GM23248 (cell line): ENCODE results near the gene DOK5. TPM values are rescaled to one million over a fixed set of nuclear protein-coding genes. Genes with fewer than 3 reads are reported as not detected.
A peak's percentile ranks its signal among the peaks of the same experiment; 100 is the strongest.

ENCODE experiments used
- DNase-seq: peaks from one replicate; pipeline ENCODE4 v3.0.0-alpha.2; 2015
- H2AFZ ChIP-seq: fragments of 200-600 bp; sonication (generic); 2 replicates; pipeline ENCODE4 v1.6.1; 2016; ENCODE audit warnings: antibody characterized with exemption
- H3F3A ChIP-seq: fragments of 200-600 bp; sonication (generic); 2 replicates; pipeline ENCODE4 v1.6.1; 2016; ENCODE audit warnings: mild to moderate bottlenecking, antibody characterized with exemption, mixed run types; ENCODE audit not compliant: insufficient read depth
- H3K27ac ChIP-seq: fragments of 200-600 bp; sonication (generic); 2 replicates; pipeline ENCODE4 v1.5.1; 2016; ENCODE audit warnings: mild to moderate bottlenecking
- H3K27me3 ChIP-seq: fragments of 200-600 bp; sonication (generic); replicated peaks from 2 replicates; pipeline ENCODE4 v1.6.1; 2016; ENCODE audit warnings: mild to moderate bottlenecking; ENCODE audit not compliant: insufficient read depth
- H3K36me3 ChIP-seq: fragments of 200-600 bp; sonication (generic); 2 replicates; pipeline ENCODE4 v1.6.1; 2016; ENCODE audit warnings: low read depth, mild to moderate bottlenecking
- H3K4me1 ChIP-seq: fragments of 200-600 bp; sonication (generic); 2 replicates; pipeline ENCODE4 v1.6.1; 2016; ENCODE audit warnings: mild to moderate bottlenecking; ENCODE audit not compliant: insufficient read depth
- H3K4me2 ChIP-seq: fragments of 200-600 bp; sonication (generic); one replicate; pipeline ENCODE4 v1.6.1; 2016; ENCODE audit warnings: mild to moderate bottlenecking; ENCODE audit not compliant: unreplicated experiment
- H3K4me3 ChIP-seq: fragments of 200-600 bp; sonication (generic); 2 replicates; pipeline ENCODE4 v1.5.1; 2016; ENCODE audit warnings: mild to moderate bottlenecking
- H3K79me2 ChIP-seq: fragments of 200-600 bp; sonication (generic); 2 replicates; pipeline ENCODE4 v1.6.1; 2016; ENCODE audit warnings: mild to moderate bottlenecking; ENCODE audit not compliant: insufficient read depth
- H3K9ac ChIP-seq: fragments of 200-600 bp; sonication (generic); 2 replicates; pipeline ENCODE4 v1.6.1; 2016; ENCODE audit warnings: mild to moderate bottlenecking
- H3K9me2 ChIP-seq: fragments of 200-600 bp; sonication (generic); 2 replicates; pipeline ENCODE4 v1.6.1; 2016; ENCODE audit warnings: mixed run types, mild to moderate bottlenecking, moderate library complexity; ENCODE audit not compliant: insufficient read depth
- H3K9me3 ChIP-seq: fragments of 200-600 bp; sonication (generic); one replicate; pipeline ENCODE4 v1.6.1; 2017; ENCODE audit warnings: low read depth
- H4K20me1 ChIP-seq: fragments of 200-600 bp; sonication (generic); 2 replicates; pipeline ENCODE4 v1.6.0; 2016; ENCODE audit not compliant: insufficient read depth
- EZH2 ChIP-seq: fragments of 200-600 bp; sonication (generic); IDR thresholded peaks from 2 replicates; pipeline ENCODE4 v1.6.1; 2018; ENCODE audit warnings: antibody characterized with exemption, mild to moderate bottlenecking; ENCODE audit not compliant: insufficient read depth, poor library complexity, severe bottlenecking
- EZH2phosphoT487 ChIP-seq: fragments of 200-600 bp; sonication (generic); IDR thresholded peaks from 2 replicates; pipeline ENCODE4 v1.6.1; 2018; ENCODE audit warnings: antibody characterized with exemption, moderate library complexity, mild to moderate bottlenecking, low read depth; ENCODE audit not compliant: insufficient read depth
- WGBS, 2 experiments: methylation state at CpG; one replicate each; pipeline ENCODE4 v1.1.6; 2015 to 2017; ENCODE audit warnings: low lambda C conversion rate in 2 of 2, low coverage in 1 of 2; ENCODE audit errors: missing lambda C conversion rate in 2 of 2; 5-methylcytosine and 5-hydroxymethylcytosine counted together
- in situ Hi-C: fragments of 300-500 bp; cut with MboI; formaldehyde crosslinking; loops from 2 replicates; pipeline ENCODE4 v1.15.0; 2020
- polyA plus RNA-seq: library from polyadenylated mRNA; unstranded; fragments of >200 nt; fragmentation: Nextera tagmentation; extraction: Ambion mirVana; gene quantifications from 2 replicates; pipeline ENCODE4 v1.2.1, GENCODE V29; 2016
- total RNA-seq: library from RNA; depleted of rRNA; stranded (reverse); fragments of >200 nt; shearing (Covaris generic); gene quantifications from 2 replicates; pipeline ENCODE4 v1.2.3, GENCODE V29; 2014

DOK5 gene
- total and polyA plus RNA-seq, 2 experiments from 2014 or later, result 10.8 to 16.1 TPM

DNA sequence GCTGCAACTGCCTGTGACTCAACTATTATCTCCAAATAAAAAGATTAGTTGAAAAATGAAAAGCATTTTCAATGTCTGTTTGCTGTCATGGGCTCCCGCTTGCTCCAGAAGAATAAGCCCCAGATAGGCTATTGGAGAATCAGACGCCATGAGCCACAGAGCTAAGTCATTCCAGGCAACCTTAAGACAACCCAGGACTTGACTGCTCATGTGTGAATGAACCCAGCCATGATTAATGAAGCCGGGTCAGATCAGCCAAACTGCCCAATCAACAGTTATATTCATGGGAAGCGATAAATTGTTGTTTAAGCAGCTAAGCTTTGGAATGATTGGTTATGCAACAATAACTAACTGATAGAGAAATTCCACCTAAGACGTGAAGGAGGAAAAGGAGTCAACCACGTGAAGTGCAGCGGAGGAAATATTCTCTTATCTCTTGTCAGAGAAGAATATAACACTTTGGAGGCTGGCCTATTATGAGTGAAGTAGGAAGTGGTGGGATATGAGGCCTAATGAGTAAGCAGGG lies 64.2 kb downstream of the DOK5 start:
- TF ChIP-seq EZH2phosphoT487, result no peak
- TF ChIP-seq EZH2, result no peak
- no peaks in the 10 kb centered on the region for H4K20me1 ChIP-seq
- no peaks in the 10 kb centered on the region for H3F3A ChIP-seq
- in situ Hi-C loops, result no loop called here
- H3K27me3 ChIP-seq, result no peaks in the 10 kb centered on the region
- H3K79me2 ChIP-seq, result no peaks in the 10 kb centered on the region
- no peaks in the 10 kb centered on the region for H3K9me2 ChIP-seq
- no peak for DNase-seq
- no peaks in the 10 kb centered on the region for H3K9me3 ChIP-seq
- no peak overlapping the region for H3K4me3 ChIP-seq
- WGBS, 2 experiments, result 89 to 91% methylated on average over 7 of the region's 7 CpGs
- no peak overlapping the region for H3K4me2 ChIP-seq
- H3K27ac ChIP-seq, result no peak overlapping the region
- no peak overlapping the region for H2AFZ ChIP-seq
- H3K36me3 ChIP-seq, result no peaks in the 10 kb centered on the region
- no peak overlapping the region for H3K9ac ChIP-seq
- H3K4me1 ChIP-seq, result peaks cover 13% of the 10 kb centered on the region; the same call in 1 of the 2 replicates

DNA sequence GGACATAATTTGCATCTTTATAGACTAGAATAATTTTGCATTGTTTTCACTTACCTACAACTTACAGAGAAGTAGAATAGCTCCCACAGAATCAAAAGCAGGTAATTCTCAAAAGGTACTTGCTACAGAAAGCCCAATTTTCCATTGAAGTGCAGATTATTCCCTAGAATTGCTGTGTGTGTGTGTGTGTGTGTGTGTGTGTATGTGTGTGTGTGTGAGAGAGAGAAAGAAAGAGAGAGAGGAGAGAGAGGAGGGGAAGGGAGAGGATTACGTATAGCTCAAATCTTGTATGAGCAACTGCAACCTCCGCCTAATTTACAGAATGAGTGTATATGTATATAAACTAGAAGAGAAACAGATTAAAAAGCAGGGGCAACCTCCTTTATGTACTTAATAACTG lies 68.0 kb downstream of the DOK5 start:
- in situ Hi-C loops, result no loop called here
- Histone ChIP-seq H3K4me3 (no peak overlapping the region), H3K27me3 (no peaks in the 10 kb centered on the region), H3K9ac (no peak overlapping the region), H3K9me3 (no peaks in the 10 kb centered on the region), H3K36me3 (no peaks in the 10 kb centered on the region), H4K20me1 (no peaks in the 10 kb centered on the region), H3K79me2 (no peaks in the 10 kb centered on the region), H3K4me1 (0 out of 2 replicates have a peak, but pooled peaks cover 3% of the 10 kb centered on the region), H3K4me2 (no peak overlapping the region), H3K27ac (no peak overlapping the region), H2AFZ (no peak overlapping the region), H3F3A (0 out of 2 replicates have a peak, but pooled peaks cover 5% of the 10 kb centered on the region), H3K9me2 (no peaks in the 10 kb centered on the region)
- DNase-seq, result no peak
- TF ChIP-seq EZH2, result no peak
- no peak for TF ChIP-seq EZH2phosphoT487
- 58 to 76% methylated on average over 2 of the region's 2 CpGs for WGBS, 2 experiments

- H3K27ac ChIP-seq, result no peak overlapping the region
- peak; percentile 4 for DNase-seq
- H3K27me3 ChIP-seq, result no peaks in the 10 kb centered on the region
These were observed 70.4 kb downstream of the DOK5 start for GRCh38 chr20:54545676-54546358.

GRCh38 chr20:54548849-54549248 lies 73.5 kb downstream of the DOK5 start:
- H3K27ac ChIP-seq, result no peak overlapping the region
- H4K20me1 ChIP-seq, result no peaks in the 10 kb centered on the region
- no peaks in the 10 kb centered on the region for H3K36me3 ChIP-seq
- H3K9me3 ChIP-seq, result no peaks in the 10 kb centered on the region
- WGBS, 2 experiments, result 96 to 97% methylated on average over 8 of the region's 8 CpGs
- no peak overlapping the region for H3K9ac ChIP-seq
- no peaks in the 10 kb centered on the region for H3K9me2 ChIP-seq
- TF ChIP-seq EZH2phosphoT487 (no peak), EZH2 (no peak)
- H3K79me2 ChIP-seq, result no peaks in the 10 kb centered on the region
- H3F3A ChIP-seq, result peaks cover 20% of the 10 kb centered on the region
- peaks cover 24% of the 10 kb centered on the region for H3K4me1 ChIP-seq
- H3K27me3 ChIP-seq, result no peaks in the 10 kb centered on the region
- H3K4me2 ChIP-seq, result peak overlapping the region; percentile 49
- H3K4me3 ChIP-seq, result no peak overlapping the region
- in situ Hi-C loops, result no loop called here
- DNase-seq, result no peak
- H2AFZ ChIP-seq, result no peak overlapping the region

More at GRCh38 chr20:54545676-54546358, 70.4 kb downstream of the DOK5 start:
- H3K4me1 ChIP-seq, result peaks cover 24% of the 10 kb centered on the region
- H3K9me2 ChIP-seq, result no peaks in the 10 kb centered on the region
- no peaks in the 10 kb centered on the region for H4K20me1 ChIP-seq
- WGBS, 2 experiments, result 69 to 72% methylated on average over 4 of the region's 4 CpGs
- H3K9me3 ChIP-seq, result no peaks in the 10 kb centered on the region
- no peak overlapping the region for H2AFZ ChIP-seq
- no peak overlapping the region for H3K9ac ChIP-seq
- H3K4me3 ChIP-seq, result no peak overlapping the region
- H3K36me3 ChIP-seq, result no peaks in the 10 kb centered on the region
- TF ChIP-seq EZH2phosphoT487 (no peak), EZH2 (no peak)
- H3K4me2 ChIP-seq, result no peak overlapping the region
- peaks cover 20% of the 10 kb centered on the region for H3F3A ChIP-seq
- in situ Hi-C loops, result no loop called here
- H3K79me2 ChIP-seq, result no peaks in the 10 kb centered on the region
